Measurements from ENCODE around the gene CLDN19. TPM values are rescaled to one million over a fixed set of nuclear protein-coding genes. Genes with fewer than 3 reads are reported as not detected.
A peak's percentile ranks its signal among the peaks of the same experiment; 100 is the strongest.

Gene CLDN19
- total and polyA plus RNA-seq, 4 donors: 0.14 to 5.1 TPM; not detected in 2

- Histone ChIP-seq H3K4me1 (ENCODE audit: control insufficient read depth in 4 of 4, insufficient read depth in 4 of 4, low read length in 3 of 4) (no peaks in the 10 kb centered on the region), H3K36me3 (ENCODE audit: control insufficient read depth in 4 of 4, insufficient read depth in 3 of 4, low read depth in 1 of 4, low read length in 3 of 4) (peaks cover 11 to 69% (median 55%) of the 10 kb centered on the region in 4 donors), H3K9ac (ENCODE audit: low read depth in 1 of 2, low read length in 2 of 2) (peak overlapping the region in 1 of 2 donors; percentile 34), H3K27me3 (ENCODE audit: control insufficient read depth in 4 of 4, insufficient read depth in 4 of 4, low read length in 3 of 4) (no peaks in the 10 kb centered on the region), H3K4me3 (ENCODE audit: low read depth in 1 of 3, low read length in 3 of 3) (no peak overlapping the region), H3K9me3 (ENCODE audit: control insufficient read depth in 4 of 4, low read length in 3 of 4) (no peaks in the 10 kb centered on the region), H3K27ac (ENCODE audit: low read depth in 1 of 2, low read length in 2 of 2) (no peak overlapping the region)
- no peak for DNase-seq (ENCODE audit: low spot score)
- WGBS: 93% methylated on average over 4 of the region's 4 CpGs
- TF ChIP-seq YY1 (IDR thresholded peaks at IDR 0.05): no peak
- TF ChIP-seq FOXA1 (IDR thresholded peaks at IDR 0.05): no peak
- no peak for TF ChIP-seq MAX (IDR thresholded peaks at IDR 0.05)
Observed at GRCh38 chr1:42698081-42698813, 41.8 kb downstream of the CLDN19 start.

GRCh38 chr1:42692911-42693310, 47.1 kb downstream of the CLDN19 start:
- H3K9me3 ChIP-seq (ENCODE audit: control insufficient read depth in 4 of 4, low read length in 3 of 4): no peaks in the 10 kb centered on the region
- no peaks in the 10 kb centered on the region for H3K27me3 ChIP-seq (ENCODE audit: control insufficient read depth in 4 of 4, insufficient read depth in 4 of 4, low read length in 3 of 4)
- peaks cover 5 to 19% (median 14%) of the 10 kb centered on the region in 4 donors for H3K4me1 ChIP-seq (ENCODE audit: control insufficient read depth in 4 of 4, insufficient read depth in 4 of 4, low read length in 3 of 4)
- TF ChIP-seq EGR1 (IDR thresholded peaks at IDR 0.05; ENCODE audit: low read depth in 2 of 2) (no peak), SP1 (IDR thresholded peaks at IDR 0.05) (no peak), FOXA1 (IDR thresholded peaks at IDR 0.05) (no peak)
- H3K4me3 ChIP-seq (ENCODE audit: low read depth in 1 of 3, low read length in 3 of 3): no peak overlapping the region
- no peak overlapping the region for H3K27ac ChIP-seq (ENCODE audit: low read depth in 1 of 2, low read length in 2 of 2)
- DNase-seq (ENCODE audit: low spot score): no peak
- WGBS: 83% methylated on average over 2 of the region's 2 CpGs
- H3K36me3 ChIP-seq (ENCODE audit: control insufficient read depth in 4 of 4, insufficient read depth in 3 of 4, low read depth in 1 of 4, low read length in 3 of 4): peaks cover 3 to 26% (median 20%) of the 10 kb centered on the region in 4 donors
- H3K9ac ChIP-seq (ENCODE audit: low read depth in 1 of 2, low read length in 2 of 2): no peak overlapping the region

- H3K9ac ChIP-seq (ENCODE audit: low read depth in 1 of 2, low read length in 2 of 2): no peak overlapping the region
- WGBS: 24% methylated on average over 5 of the region's 5 CpGs
- TF ChIP-seq ATF3 (IDR thresholded peaks at IDR 0.05) (no peak), TAF1 (conservative IDR thresholded peaks at IDR 0.05) (no peak), REST (IDR thresholded peaks at IDR 0.05) (no peak), ZBTB33 (IDR thresholded peaks at IDR 0.05) (no peak), GABPA (IDR thresholded peaks at IDR 0.05 in 1 of 2, conservative IDR thresholded peaks at IDR 0.05 in 1 of 2) (no peak), HNF4G (IDR thresholded peaks at IDR 0.05) (no peak), HNF4A (conservative IDR thresholded peaks at IDR 0.05) (peak; percentile 14 to 17), RXRA (IDR thresholded peaks at IDR 0.05) (no peak)
- H3K9me3 ChIP-seq (ENCODE audit: control insufficient read depth in 4 of 4, low read length in 3 of 4): no peaks in the 10 kb centered on the region
- no peak for DNase-seq (ENCODE audit: low spot score)
- H3K4me1 ChIP-seq (ENCODE audit: control insufficient read depth in 4 of 4, insufficient read depth in 4 of 4, low read length in 3 of 4): peaks cover 5 to 22% (median 15%) of the 10 kb centered on the region in 4 donors
- no peak overlapping the region for H3K27ac ChIP-seq (ENCODE audit: low read depth in 1 of 2, low read length in 2 of 2)
- H3K4me3 ChIP-seq (ENCODE audit: low read depth in 1 of 3, low read length in 3 of 3): no peak overlapping the region
- peaks cover 0 to 22% (median 16%) of the 10 kb centered on the region in 4 donors for H3K36me3 ChIP-seq (ENCODE audit: control insufficient read depth in 4 of 4, insufficient read depth in 3 of 4, low read depth in 1 of 4, low read length in 3 of 4)
- H3K27me3 ChIP-seq (ENCODE audit: control insufficient read depth in 4 of 4, insufficient read depth in 4 of 4, low read length in 3 of 4): no peaks in the 10 kb centered on the region
Observed at GRCh38 chr1:42692461-42692860, 47.6 kb downstream of the CLDN19 start.

Data from liver (tissue), 9 donors.